Ureter (tissue), 1 donor: Measurements from ENCODE around the gene CDIPT. TPM values are rescaled to one million over a fixed set of nuclear protein-coding genes. Genes with fewer than 3 reads are reported as not detected.

Source experiments
- DNase-seq: peaks from one replicate; pipeline ENCODE4 v3.0.0-alpha.2; 2020; ENCODE audit warnings: low spot score
- total RNA-seq: library from RNA; stranded (reverse); gene quantifications from one replicate; pipeline ENCODE4 v1.2.4, GENCODE V29; 2023
- donor health status: DM: yes; HTN: yes; CAD: no.

CDIPT gene
- total RNA-seq, 1 donor from 2014 or later: 71.4 TPM

- no peak for DNase-seq
These were observed 32.3 kb downstream of the CDIPT start for GRCh38 chr16:29830774-29831173.

GRCh38 chr16:29826342-29826695 lies 36.7 kb downstream of the CDIPT start:
- DNase-seq: no peak

GRCh38 chr16:29825145-29826044 lies 37.6 kb downstream of the CDIPT start:
- DNase-seq: no peak

DNA sequence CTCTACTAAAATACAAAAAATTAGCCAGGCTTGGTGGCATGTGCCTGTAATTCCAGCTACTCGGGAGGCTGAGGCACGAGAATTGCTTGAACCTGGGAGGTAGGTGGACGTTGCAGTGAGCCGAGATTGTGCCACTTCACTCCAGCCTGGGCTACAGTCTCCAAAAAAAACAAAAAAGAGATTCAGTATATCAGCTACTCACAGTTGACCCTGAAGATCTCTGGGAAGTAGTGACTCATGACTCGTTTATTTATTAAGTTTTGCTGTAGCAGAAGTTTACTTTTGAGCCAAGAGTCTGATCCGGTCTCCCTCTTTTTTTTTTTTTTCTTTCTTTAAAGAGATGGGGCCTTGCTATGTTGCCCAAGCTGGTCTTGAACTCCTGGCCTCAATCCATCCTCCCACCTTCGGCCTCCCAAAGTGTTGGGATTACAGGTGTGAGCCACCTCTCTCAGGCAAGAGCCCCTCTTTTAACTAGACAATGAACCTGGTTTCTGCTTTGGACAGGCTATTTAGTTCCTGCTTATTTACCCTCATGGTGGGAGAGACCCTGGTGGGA lies 38.4 kb downstream of the CDIPT start:
- DNase-seq: no peak

- DNase-seq: no peak
These were observed 41.3 kb downstream of the CDIPT start for GRCh38 chr16:29821643-29822115.

- DNase-seq: peak; percentile 87
These were observed 42.0 kb downstream of the CDIPT start for GRCh38 chr16:29820730-29821642.

- peak; percentile 84 for DNase-seq
These were observed 42.7 kb downstream of the CDIPT start, which contains the start of gene MVP for GRCh38 chr16:29820271-29820701. Gene MVP (plus strand): TSS chr16:29820462. CDS start chr16:29830550, 10,088 bp downstream.

- DNase-seq: no peak
These were observed 43.5 kb downstream of the CDIPT start for GRCh38 chr16:29819506-29819905.

DNA sequence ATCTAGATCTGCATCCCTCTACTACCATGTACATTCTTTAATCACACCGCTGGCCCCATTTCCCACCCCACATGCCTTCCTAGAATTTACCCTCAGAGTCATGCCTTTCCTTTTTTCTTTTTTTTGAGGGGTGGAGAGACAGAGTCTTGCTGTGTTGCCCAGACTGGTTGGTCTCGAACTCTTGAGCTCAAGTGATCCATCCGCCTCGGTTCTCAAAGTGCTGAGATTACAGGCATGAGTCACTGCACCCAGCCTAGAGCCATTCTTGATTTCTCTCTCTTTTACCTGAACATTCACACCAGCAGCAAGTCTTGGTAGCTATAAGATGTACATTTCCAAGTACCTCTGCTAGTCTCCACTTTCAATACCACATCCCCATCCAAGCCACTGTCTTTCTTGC lies 44.9 kb downstream of the CDIPT start:
- no peak for DNase-seq

- DNase-seq: peak; percentile 80
These were observed 46.2 kb downstream of the CDIPT start for GRCh38 chr16:29816694-29817441.

DNA sequence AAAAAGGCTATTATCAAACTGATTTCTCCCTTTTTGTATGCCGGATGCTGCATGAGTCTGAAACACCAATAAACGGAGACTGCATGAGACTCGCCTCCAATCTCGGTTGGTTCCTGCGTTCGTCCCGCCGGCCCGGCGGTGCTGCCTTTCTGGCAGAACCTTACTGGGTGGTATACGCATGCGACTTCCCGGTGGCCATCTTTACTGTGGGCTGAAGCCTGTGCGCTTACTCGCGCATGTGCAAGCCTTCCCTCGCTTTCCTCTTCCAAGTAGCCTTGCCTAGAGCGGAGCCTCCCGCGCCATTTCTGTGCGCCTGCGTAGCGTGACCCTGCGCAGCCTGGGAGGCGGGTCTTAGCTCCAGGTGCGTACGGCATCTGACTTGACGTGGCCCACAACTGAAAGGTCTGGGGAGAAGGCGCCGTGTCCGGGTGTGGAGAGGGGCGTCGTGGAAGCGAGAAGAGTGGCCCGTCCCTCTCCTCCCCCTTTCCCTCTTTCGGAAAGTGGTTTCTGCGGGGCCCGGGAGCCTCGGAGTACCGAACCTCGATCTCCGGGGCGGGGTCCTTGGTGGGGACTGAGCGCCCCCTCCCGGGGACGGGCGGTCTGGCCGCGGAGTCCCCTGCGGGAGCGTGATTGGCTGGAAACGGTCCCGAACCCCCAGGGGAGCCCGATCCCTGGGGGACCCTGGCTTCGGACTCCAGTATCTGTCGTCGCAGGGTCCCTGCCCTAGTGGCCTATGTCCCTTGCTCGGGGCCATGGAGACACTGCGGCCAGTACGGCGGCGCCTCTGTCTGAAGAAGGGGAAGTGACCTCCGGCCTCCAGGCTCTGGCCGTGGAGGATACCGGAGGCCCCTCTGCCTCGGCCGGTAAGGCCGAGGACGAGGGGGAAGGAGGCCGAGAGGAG lies 47.0 kb downstream of the CDIPT start, which contains the start of gene PAGR1:
Gene PAGR1, plus strand, starts transcription at position 360 of the 901 bp plus-strand sequence. Its CDS starts 374 bp downstream, at position 734.
- DNase-seq: peak; percentile 99

- DNase-seq: peak; percentile 63
These were observed 47.8 kb downstream of the CDIPT start for GRCh38 chr16:29815032-29815721.

- DNase-seq: no peak
These were observed 48.4 kb downstream of the CDIPT start for GRCh38 chr16:29814592-29814991.

DNA sequence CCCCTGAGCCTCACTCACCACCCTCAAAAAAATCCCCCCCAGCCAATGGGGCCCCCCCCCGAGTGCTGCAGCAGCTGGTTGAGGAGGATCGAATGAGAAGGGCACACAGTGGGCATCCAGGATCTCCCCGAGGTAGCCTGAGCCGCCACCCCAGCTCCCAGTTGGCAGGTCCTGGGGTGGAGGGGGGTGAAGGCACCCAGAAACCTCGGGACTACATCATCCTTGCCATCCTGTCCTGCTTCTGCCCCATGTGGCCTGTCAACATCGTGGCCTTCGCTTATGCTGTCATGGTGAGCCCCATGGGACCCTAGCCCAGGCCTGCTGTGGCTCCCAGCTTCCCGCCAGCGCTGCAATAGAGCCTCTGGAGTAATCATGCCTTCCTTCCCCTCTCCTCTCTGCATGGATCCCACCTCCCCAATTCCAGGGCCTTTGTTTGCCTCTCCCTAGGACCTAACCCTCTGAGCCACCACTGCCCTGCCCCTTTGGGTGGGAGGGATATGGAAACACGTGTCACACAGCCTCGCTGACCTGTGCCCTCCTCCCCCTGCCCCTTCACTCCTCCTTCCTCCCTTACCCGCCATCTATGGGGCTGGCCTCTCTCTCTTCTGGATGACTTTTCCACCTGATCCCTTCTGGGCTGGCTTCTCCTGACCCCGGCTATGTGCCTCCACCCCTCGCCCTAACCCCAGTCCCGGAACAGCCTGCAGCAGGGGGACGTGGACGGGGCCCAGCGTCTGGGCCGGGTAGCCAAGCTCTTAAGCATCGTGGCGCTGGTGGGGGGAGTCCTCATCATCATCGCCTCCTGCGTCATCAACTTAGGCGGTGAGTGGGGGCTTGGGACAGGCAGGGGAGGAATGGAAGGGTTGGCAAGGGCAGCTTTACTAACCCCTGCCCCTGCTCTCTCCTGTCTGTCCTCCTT lies 49.1 kb downstream of the CDIPT start:
- no peak for DNase-seq

GRCh38 chr16:29812754-29813643 lies 50.0 kb downstream of the CDIPT start:
- DNase-seq: no peak

DNA sequence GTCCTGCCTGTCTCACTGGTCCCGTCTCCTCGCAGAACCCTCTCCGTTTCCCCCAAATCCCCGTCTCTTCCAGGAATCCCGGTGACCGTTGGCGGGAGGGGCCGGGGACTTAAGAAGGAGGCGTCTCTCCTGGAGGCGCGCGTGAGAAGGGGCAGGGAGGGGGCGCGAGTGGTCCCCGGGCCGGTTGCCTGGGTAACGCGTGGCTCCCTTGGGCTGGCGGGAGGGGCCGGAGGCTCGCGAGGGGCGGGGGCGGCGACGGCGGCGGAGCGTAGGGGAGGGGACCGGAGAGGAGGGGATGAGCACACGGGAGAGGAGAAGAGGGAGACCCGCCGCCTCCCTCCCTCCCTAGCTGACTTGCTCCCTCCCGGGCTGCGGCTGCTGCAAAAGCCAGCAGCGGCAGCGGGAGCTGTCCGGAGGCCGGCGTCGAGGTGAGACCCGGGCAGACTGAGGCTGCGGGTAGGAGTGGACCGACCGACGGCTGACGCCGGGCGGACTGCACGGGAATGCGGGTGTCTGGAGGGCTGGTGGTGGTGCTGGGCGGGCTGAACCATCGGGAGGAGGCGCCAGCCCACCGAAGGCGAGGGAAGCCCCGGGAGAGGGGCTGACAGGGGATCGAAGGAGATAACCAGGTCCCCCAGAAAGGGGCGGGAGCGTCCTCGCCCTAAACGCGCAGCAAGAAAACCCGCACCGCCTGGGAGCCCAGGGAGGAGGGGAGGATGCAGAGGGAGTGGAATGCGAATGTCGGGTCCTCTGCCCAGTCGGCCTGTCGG lies 50.9 kb downstream of the CDIPT start, which contains the start of gene PRRT2:
Gene PRRT2, plus strand, starts transcription at position 298 of the 770 bp plus-strand sequence. CDS start 862 bp downstream, outside the sequence.
- DNase-seq: peak; percentile 76
